A673 (cell line): Measurements from ENCODE around the gene GALNT10. TPM values are rescaled to one million over a fixed set of nuclear protein-coding genes. Genes with fewer than 3 reads are reported as not detected.

Source experiments
- BruUV-seq: library from RNA; stranded (reverse); fragments of 400-500 nt; replicated peaks from 2 replicates; lab custom pipeline; 2021; lab: Mats Ljungman, UMichigan
- CTCF ChIA-PET: fragments of 300-600 bp; sonication (Branson Sonifier 250); formaldehyde crosslinking; loops from one replicate; lab custom pipeline; 2022; ENCODE audit warnings: antibody characterized with exemption; lab: Charles Lee
- POLR2A ChIA-PET: fragments of 300-600 bp; sonication (Branson Sonifier 250); formaldehyde crosslinking; loops from one replicate; lab custom pipeline; 2022; ENCODE audit warnings: antibody characterized with exemption; ENCODE audit not compliant: low non-redundant PET; lab: Charles Lee
- DNase-seq: peaks from one replicate; pipeline ENCODE4 v3.0.0-alpha.2; 2015; ENCODE audit warnings: low spot score
- H3K27ac ChIP-seq: fragments of 200-600 bp; sonication (generic); 2 replicates; pipeline ENCODE4 v1.5.1; 2016; ENCODE audit warnings: mixed run types, low read depth, mild to moderate bottlenecking, mixed read lengths, antibody characterized with exemption, low read length; ENCODE audit not compliant: poor library complexity, severe bottlenecking
- H3K27me3 ChIP-seq: fragments of 200-600 bp; sonication (generic); replicated peaks from 2 replicates; pipeline ENCODE4 v1.6.1; 2017; ENCODE audit warnings: mixed run types, low read depth, mild to moderate bottlenecking, mixed read lengths, antibody characterized with exemption, low read length; ENCODE audit not compliant: insufficient read depth, poor library complexity
- H3K36me3 ChIP-seq: fragments of 200-600 bp; sonication (generic); 2 replicates; pipeline ENCODE4 v1.6.1; 2016; ENCODE audit warnings: mixed run types, mild to moderate bottlenecking, mixed read lengths, antibody characterized with exemption, low read length; ENCODE audit not compliant: insufficient read depth, poor library complexity, severe bottlenecking
- H3K4me1 ChIP-seq: fragments of 200-600 bp; sonication (generic); 2 replicates; pipeline ENCODE4 v1.6.1; 2017; ENCODE audit warnings: mixed run types, mild to moderate bottlenecking, mixed read lengths, antibody characterized with exemption, low read length; ENCODE audit not compliant: insufficient read depth, poor library complexity, severe bottlenecking
- H3K4me3 ChIP-seq: fragments of 200-600 bp; sonication (generic); 2 replicates; pipeline ENCODE4 v1.5.1; 2016; ENCODE audit warnings: low read depth, mixed run types, mild to moderate bottlenecking, mixed read lengths, low read length; ENCODE audit not compliant: poor library complexity, severe bottlenecking
- H3K9me3 ChIP-seq: fragments of 200-600 bp; sonication (generic); 2 replicates; pipeline ENCODE4 v1.6.1; 2016; ENCODE audit warnings: mixed run types, low read depth, mild to moderate bottlenecking, mixed read lengths, antibody characterized with exemption, low read length; ENCODE audit not compliant: poor library complexity, severe bottlenecking
- EZH2 ChIP-seq: fragments of 200-600 bp; sonication (generic); IDR thresholded peaks from 2 replicates; pipeline ENCODE4 v1.6.1; 2017; ENCODE audit warnings: borderline replicate concordance, low read depth, mild to moderate bottlenecking, mixed read lengths, antibody characterized with exemption, low read length; ENCODE audit not compliant: poor library complexity, severe bottlenecking
- intact Hi-C: fragments of 100-400 bp; cut with micrococcal nuclease; formaldehyde crosslinking; loops from one replicate; pipeline ENCODE4 v1.10.0; 2022; ENCODE audit not compliant: unreplicated experiment
- total RNA-seq: library from RNA; stranded (reverse); gene quantifications from 2 replicates; pipeline ENCODE4 v1.2.3, GENCODE V29; 2021
- TF ChIP-seq, protein P1 (sequence below): fragments of 300-800, 200-600 bp; sonication (generic); conservative IDR thresholded peaks from 2 replicates; pipeline ENCODE4 v1.5.1; 2017; ENCODE audit warnings: low read depth, mild to moderate bottlenecking, antibody characterized with exemption, low read length, moderate library complexity, mixed read lengths

The GALNT10 gene
- total RNA-seq, 1 experiment from 2014 or later = 17.9 TPM

DNA sequence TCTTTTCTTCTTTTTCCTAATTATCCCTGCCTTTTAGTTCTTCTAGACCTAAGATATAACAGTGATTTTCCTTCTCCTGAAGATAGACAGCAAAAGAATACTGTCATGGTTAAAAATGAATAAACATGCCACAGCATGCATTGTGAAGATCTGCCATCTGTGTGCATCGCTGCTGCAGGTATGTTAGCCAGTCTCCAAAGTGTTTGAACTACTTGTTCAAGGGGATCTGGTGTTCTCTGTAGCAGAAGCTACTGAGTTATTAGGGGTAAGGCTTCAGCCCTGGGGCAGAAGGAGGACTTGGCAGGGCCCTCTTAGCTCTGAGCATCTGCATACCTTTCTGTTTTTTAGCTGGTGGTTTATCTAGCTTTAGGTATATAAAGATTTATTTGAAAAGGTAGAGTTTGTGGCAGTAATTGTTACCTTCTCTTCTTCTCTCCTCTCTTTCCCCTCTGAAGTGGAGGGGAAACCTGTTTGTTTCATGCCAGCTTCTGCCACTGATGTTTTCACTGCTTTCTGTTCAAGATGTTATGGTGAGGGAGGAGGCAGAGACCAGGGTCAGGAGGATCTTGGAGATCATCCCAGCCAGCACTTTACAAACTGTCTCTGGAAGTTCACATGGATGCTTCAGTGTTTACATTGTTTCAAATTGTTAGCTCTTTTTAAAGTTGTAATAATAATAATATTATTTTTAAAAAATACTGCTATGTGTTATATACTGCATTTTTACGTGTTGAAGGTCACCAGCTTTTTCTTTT, 25.2 kb downstream of the GALNT10 start:
- ChIA-PET POLR2A (no interaction called here), CTCF (no interaction called here)
- Histone ChIP-seq H3K27me3 (no peaks in the 10 kb centered on the region), H3K4me3 (no peak overlapping the region), H3K27ac (no peak overlapping the region), H3K4me1 (peaks cover 10% of the 10 kb centered on the region), H3K36me3 (no peaks in the 10 kb centered on the region), H3K9me3 (no peaks in the 10 kb centered on the region)
- intact Hi-C loops = no loop called here
- TF ChIP-seq, protein P1, sequence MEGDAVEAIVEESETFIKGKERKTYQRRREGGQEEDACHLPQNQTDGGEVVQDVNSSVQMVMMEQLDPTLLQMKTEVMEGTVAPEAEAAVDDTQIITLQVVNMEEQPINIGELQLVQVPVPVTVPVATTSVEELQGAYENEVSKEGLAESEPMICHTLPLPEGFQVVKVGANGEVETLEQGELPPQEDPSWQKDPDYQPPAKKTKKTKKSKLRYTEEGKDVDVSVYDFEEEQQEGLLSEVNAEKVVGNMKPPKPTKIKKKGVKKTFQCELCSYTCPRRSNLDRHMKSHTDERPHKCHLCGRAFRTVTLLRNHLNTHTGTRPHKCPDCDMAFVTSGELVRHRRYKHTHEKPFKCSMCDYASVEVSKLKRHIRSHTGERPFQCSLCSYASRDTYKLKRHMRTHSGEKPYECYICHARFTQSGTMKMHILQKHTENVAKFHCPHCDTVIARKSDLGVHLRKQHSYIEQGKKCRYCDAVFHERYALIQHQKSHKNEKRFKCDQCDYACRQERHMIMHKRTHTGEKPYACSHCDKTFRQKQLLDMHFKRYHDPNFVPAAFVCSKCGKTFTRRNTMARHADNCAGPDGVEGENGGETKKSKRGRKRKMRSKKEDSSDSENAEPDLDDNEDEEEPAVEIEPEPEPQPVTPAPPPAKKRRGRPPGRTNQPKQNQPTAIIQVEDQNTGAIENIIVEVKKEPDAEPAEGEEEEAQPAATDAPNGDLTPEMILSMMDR = no peak
- TF ChIP-seq EZH2 = no peak
- no TSS peak for BruUV-seq
- no peak for DNase-seq

- CTCF ChIA-PET = no interaction called here
- Histone ChIP-seq H3K4me3 (no peak overlapping the region), H3K36me3 (no peaks in the 10 kb centered on the region), H3K27ac (no peak overlapping the region), H3K9me3 (no peaks in the 10 kb centered on the region), H3K27me3 (no peaks in the 10 kb centered on the region), H3K4me1 (no peaks in the 10 kb centered on the region)
- intact Hi-C loops = no loop called here
- BruUV-seq = no TSS peak
- DNase-seq = no peak
- POLR2A ChIA-PET = no interaction called here
- no peak for TF ChIP-seq EZH2
Observed at GRCh38 chr5:154217462-154217861, 26.9 kb downstream of the GALNT10 start.

DNA sequence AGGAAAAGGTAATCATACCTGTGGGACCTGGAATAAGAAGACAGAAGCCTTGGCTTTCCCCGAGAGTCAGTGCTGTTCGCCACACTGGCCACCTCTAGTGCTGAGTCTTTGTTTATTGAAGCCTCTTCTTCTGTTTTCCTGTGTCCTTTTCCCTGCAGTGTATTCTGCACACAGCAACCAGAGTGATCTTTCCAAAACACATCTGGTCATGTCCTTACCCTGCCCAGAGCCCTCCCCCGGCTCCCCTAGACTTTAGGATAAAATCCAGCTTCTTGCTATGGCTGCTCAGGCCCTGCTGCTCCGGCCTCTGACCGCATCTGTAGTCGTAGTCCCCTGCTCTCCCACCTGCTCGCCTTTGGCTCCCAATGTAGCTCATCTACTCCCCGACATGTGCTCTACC, 28.3 kb downstream of the GALNT10 start:
- Histone ChIP-seq H3K36me3 (no peaks in the 10 kb centered on the region), H3K4me1 (no peaks in the 10 kb centered on the region), H3K4me3 (no peak overlapping the region), H3K27me3 (no peaks in the 10 kb centered on the region), H3K27ac (no peak overlapping the region), H3K9me3 (no peaks in the 10 kb centered on the region)
- CTCF ChIA-PET = no interaction called here
- no peak for DNase-seq
- POLR2A ChIA-PET = no interaction called here
- no peak for TF ChIP-seq EZH2
- TF ChIP-seq, protein P1 = no peak
- BruUV-seq = no TSS peak
- intact Hi-C loops = no loop called here

GRCh38 chr5:154220625-154221024, 30.1 kb downstream of the GALNT10 start:
- intact Hi-C loops = no loop called here
- H3K27ac ChIP-seq = no peak overlapping the region
- H3K4me3 ChIP-seq = no peak overlapping the region
- H3K9me3 ChIP-seq = no peaks in the 10 kb centered on the region
- no TSS peak for BruUV-seq
- no peak for TF ChIP-seq EZH2
- TF ChIP-seq, protein P1 = no peak
- no peaks in the 10 kb centered on the region for H3K27me3 ChIP-seq
- DNase-seq = no peak
- no peaks in the 10 kb centered on the region for H3K36me3 ChIP-seq
- POLR2A ChIA-PET = no interaction called here
- CTCF ChIA-PET = no interaction called here
- no peaks in the 10 kb centered on the region for H3K4me1 ChIP-seq
